ENCODE data around the gene SPATS2. TPM values are rescaled to one million over a fixed set of nuclear protein-coding genes. Genes with fewer than 3 reads are reported as not detected.
A peak's percentile ranks its signal among the peaks of the same experiment; 100 is the strongest.

Gene SPATS2
- total RNA-seq, 4 donors from 2014 or later = 3.3 to 46.0 (median 16.0) TPM

GRCh38 chr12:49347311-49348193, 19.7 kb upstream of the SPATS2 start:
- H3K4me3 ChIP-seq = peak overlapping the region in 1 of 2 donors; percentile 6
- no peaks in the 10 kb centered on the region for H3K9me3 ChIP-seq
- DNase-seq = peak; percentile 50 to 75
- no peak overlapping the region for H3K27ac ChIP-seq
- H3K27me3 ChIP-seq = peaks cover 16 to 40% of the 10 kb centered on the region in 2 donors
- TF ChIP-seq POLR2A (IDR thresholded peaks at IDR 0.05) = no peak
- TF ChIP-seq CTCF (IDR thresholded peaks at IDR 0.05) = peak; percentile 82 to 87 (median 87)
- intact Hi-C loops (cut with DNase I; ENCODE audit: low total_unique reads) = loop anchor here (10.0 kb wide), 1 partner anchor 63 kb away; no protein-coding TSS in a partner anchor
- H3K4me1 ChIP-seq = peaks cover 7 to 35% of the 10 kb centered on the region in 2 donors
- no peaks in the 10 kb centered on the region for H3K36me3 ChIP-seq

- Histone ChIP-seq H3K9me3 (no peaks in the 10 kb centered on the region), H3K4me3 (no peak overlapping the region), H3K36me3 (no peaks in the 10 kb centered on the region), H3K27ac (no peak overlapping the region), H3K27me3 (peaks cover 16 to 40% of the 10 kb centered on the region in 2 donors), H3K4me1 (peaks cover 7 to 27% of the 10 kb centered on the region in 2 donors)
- intact Hi-C loops (cut with DNase I; ENCODE audit: low total_unique reads) = loop anchor here (10.0 kb wide), 1 partner anchor 64 kb away; no protein-coding TSS in a partner anchor
- TF ChIP-seq POLR2A (IDR thresholded peaks at IDR 0.05) (no peak), CTCF (IDR thresholded peaks at IDR 0.05) (no peak)
- no peak for DNase-seq
Observed at GRCh38 chr12:49348781-49349180, 18.5 kb upstream of the SPATS2 start.

- TF ChIP-seq CTCF (IDR thresholded peaks at IDR 0.05) = no peak
- no peak for TF ChIP-seq POLR2A (IDR thresholded peaks at IDR 0.05)
- peaks cover 16 to 40% of the 10 kb centered on the region in 2 donors for H3K27me3 ChIP-seq
- DNase-seq = no peak
Observed at GRCh38 chr12:49349266-49349665, 18.0 kb upstream of the SPATS2 start.

GRCh38 chr12:49352351-49352750, 14.9 kb upstream of the SPATS2 start:
- H3K4me3 ChIP-seq = no peak overlapping the region
- no peak overlapping the region for H3K27ac ChIP-seq
- H3K36me3 ChIP-seq = no peaks in the 10 kb centered on the region
- no peaks in the 10 kb centered on the region for H3K9me3 ChIP-seq
- intact Hi-C loops (cut with DNase I; ENCODE audit: low total_unique reads) = no loop called here
- H3K4me1 ChIP-seq = peaks cover 0 to 2% of the 10 kb centered on the region in 2 donors
- no peak for DNase-seq
- TF ChIP-seq CTCF (IDR thresholded peaks at IDR 0.05) (no peak), POLR2A (IDR thresholded peaks at IDR 0.05) (no peak)
- peaks cover 2 to 13% of the 10 kb centered on the region in 2 donors for H3K27me3 ChIP-seq

More at GRCh38 chr12:49349266-49349665, 18.0 kb upstream of the SPATS2 start:
- no peaks in the 10 kb centered on the region for H3K9me3 ChIP-seq
- no peak overlapping the region for H3K27ac ChIP-seq
- H3K4me3 ChIP-seq = no peak overlapping the region
- no peaks in the 10 kb centered on the region for H3K36me3 ChIP-seq
- intact Hi-C loops (cut with DNase I; ENCODE audit: low total_unique reads) = loop anchor here (10.0 kb wide), 1 partner anchor 64 kb away; no protein-coding TSS in a partner anchor
- peaks cover 7 to 27% of the 10 kb centered on the region in 2 donors for H3K4me1 ChIP-seq

- Histone ChIP-seq H3K36me3 (no peaks in the 10 kb centered on the region), H3K9me3 (no peaks in the 10 kb centered on the region), H3K27me3 (peaks cover 0 to 4% of the 10 kb centered on the region in 2 donors), H3K27ac (no peak overlapping the region), H3K4me1 (no peaks in the 10 kb centered on the region), H3K4me3 (no peak overlapping the region)
- intact Hi-C loops (cut with DNase I; ENCODE audit: low total_unique reads) = no loop called here
- no peak for DNase-seq
- TF ChIP-seq POLR2A (IDR thresholded peaks at IDR 0.05) = no peak
- TF ChIP-seq CTCF (IDR thresholded peaks at IDR 0.05) = no peak
Observed at GRCh38 chr12:49355913-49356312, 11.3 kb upstream of the SPATS2 start.
